ENCODE results near the gene LPCAT3.

The LPCAT3 gene

GRCh38 chr12:6962285-6963015, 55.8 kb downstream of the LPCAT3 start:
- DNase-seq, result no peak

GRCh38 chr12:6961695-6962284, 56.5 kb downstream of the LPCAT3 start:
- DNase-seq, result peak; percentile 9

GRCh38 chr12:6961278-6961694, 57.0 kb downstream of the LPCAT3 start:
- DNase-seq, result no peak

GRCh38 chr12:6960593-6961277, 57.5 kb downstream of the LPCAT3 start:
- DNase-seq, result no peak

GRCh38 chr12:6959805-6960592, 58.3 kb downstream of the LPCAT3 start:
- no peak for DNase-seq

- DNase-seq, result no peak
These were observed 59.0 kb downstream of the LPCAT3 start for GRCh38 chr12:6959058-6959804.

GRCh38 chr12:6958609-6959057, 59.6 kb downstream of the LPCAT3 start:
- no peak for DNase-seq

GRCh38 chr12:6957741-6958608, 60.3 kb downstream of the LPCAT3 start:
- DNase-seq, result no peak

- no peak for DNase-seq
These were observed 61.0 kb downstream of the LPCAT3 start for GRCh38 chr12:6957151-6957701.

GRCh38 chr12:6956021-6956727, 62.1 kb downstream of the LPCAT3 start:
- DNase-seq, result no peak

GRCh38 chr12:6955108-6956020, 62.9 kb downstream of the LPCAT3 start:
- no peak for DNase-seq

GRCh38 chr12:6954316-6955107, 63.8 kb downstream of the LPCAT3 start:
- no peak for DNase-seq

- DNase-seq, result no peak
These were observed 64.6 kb downstream of the LPCAT3 start for GRCh38 chr12:6953442-6954315.

GRCh38 chr12:6952863-6953441, 65.3 kb downstream of the LPCAT3 start:
- no peak for DNase-seq

GRCh38 chr12:6952121-6952862, 66.0 kb downstream of the LPCAT3 start:
- DNase-seq, result no peak

- no peak for DNase-seq
These were observed 66.6 kb downstream of the LPCAT3 start for GRCh38 chr12:6951551-6952120.

Measured in kidney glomerular epithelial cell (primary cell).